Fibroblast of villous mesenchyme (primary cell): ENCODE results near the gene CCR2. TPM values are rescaled to one million over a fixed set of nuclear protein-coding genes. Genes with fewer than 3 reads are reported as not detected.
"Not testable (repeated sequence)": the region's sequence is repeated elsewhere in the genome, so short reads cannot be mapped to it uniquely, and the experiment has no call there.

Experiments
- DNase-seq: peaks from one replicate; pipeline ENCODE4 v3.0.0-alpha.2; 2010; ENCODE audit warnings: low read depth
- H3K4me3 ChIP-seq: 2 replicates; pipeline ENCODE4 v1.5.1; 2011; ENCODE audit warnings: low read depth, mild to moderate bottlenecking, low read length
- CTCF ChIP-seq: IDR thresholded peaks from 2 replicates; pipeline ENCODE4 v1.5.1; 2012; ENCODE audit warnings: low read depth, mild to moderate bottlenecking, low read length; ENCODE audit not compliant: insufficient read depth
- total RNA-seq: library from RNA; depleted of rRNA; stranded (reverse); fragments of >200 nt; gene quantifications from 2 replicates; pipeline ENCODE4 v1.2.3, GENCODE V29; 2012

Gene CCR2
- total RNA-seq, 1 donor, result not detected

- TF ChIP-seq CTCF, result no peak
- no peak overlapping the region for H3K4me3 ChIP-seq
- DNase-seq, result no peak
Measured at GRCh38 chr3:46321461-46322104, 32.3 kb upstream of the CCR2 start.

- H3K4me3 ChIP-seq, result no peak overlapping the region
- no peak for TF ChIP-seq CTCF
- DNase-seq, result no peak
Measured at GRCh38 chr3:46324036-46324435, 29.9 kb upstream of the CCR2 start.

GRCh38 chr3:46325645-46326300, 28.1 kb upstream of the CCR2 start:
- no peak for TF ChIP-seq CTCF
- DNase-seq, result no peak
- no peak overlapping the region for H3K4me3 ChIP-seq

GRCh38 chr3:46330676-46331075, 23.2 kb upstream of the CCR2 start:
- not testable (repeated sequence) for DNase-seq, H3K4me3 ChIP-seq

GRCh38 chr3:46334741-46335478, 19.0 kb upstream of the CCR2 start:
- peak; percentile 60 for DNase-seq
- no peak overlapping the region for H3K4me3 ChIP-seq
- TF ChIP-seq CTCF, result no peak

- no peak for TF ChIP-seq CTCF
- no peak overlapping the region for H3K4me3 ChIP-seq
- DNase-seq, result no peak
Measured at GRCh38 chr3:46335541-46335940, 18.4 kb upstream of the CCR2 start.

GRCh38 chr3:46337911-46338310, 16.0 kb upstream of the CCR2 start:
- DNase-seq, result no peak
- H3K4me3 ChIP-seq, result no peak overlapping the region
- TF ChIP-seq CTCF, result no peak
